ENCODE results near the gene MITD1.

Gene MITD1

DNA sequence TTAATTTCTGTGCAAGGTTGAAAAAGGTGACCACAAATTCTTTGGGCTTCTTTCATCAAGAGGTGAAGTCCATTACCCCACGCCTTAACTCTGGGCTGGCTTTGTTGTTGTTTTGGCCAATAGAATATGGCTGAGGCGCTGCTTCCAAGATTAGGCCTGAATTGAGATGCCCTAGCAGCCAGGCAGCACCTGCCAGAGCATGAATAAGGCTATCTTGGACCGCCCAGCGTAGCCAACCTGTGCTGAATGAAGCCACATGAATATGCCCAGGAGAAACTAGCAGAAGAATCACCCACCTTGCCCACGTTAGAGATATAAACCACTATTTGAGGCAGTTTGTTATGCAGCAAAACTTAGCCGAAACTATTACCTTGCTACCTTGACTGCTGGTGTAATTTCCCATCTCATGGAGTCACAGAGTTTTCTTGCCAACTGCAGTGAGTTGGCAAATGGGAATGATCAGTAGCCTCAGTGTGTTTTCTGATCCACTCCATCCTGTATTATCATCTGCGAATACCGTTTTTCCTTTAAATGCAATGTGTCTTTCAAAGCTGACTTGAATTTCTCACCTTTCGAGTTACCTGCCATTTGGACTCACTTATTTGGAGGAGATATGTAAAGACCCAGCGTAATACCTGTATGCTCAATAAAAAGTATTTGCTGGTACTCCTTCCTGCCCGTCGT lies 26.8 kb downstream of the MITD1 start:
- Histone ChIP-seq H2BK15ac (replicated peaks; ENCODE audit: low read depth) (no peak overlapping the region), H2AK5ac (ENCODE audit: low read length) (no peak overlapping the region), H3K36me3 (ENCODE audit: control insufficient read depth, insufficient read depth, low read length) (no peaks in the 10 kb centered on the region), H3K23ac (ENCODE audit: low read length) (no peak overlapping the region), H2BK5ac (ENCODE audit: low read length) (no peak overlapping the region), H4K5ac (ENCODE audit: low read length) (no peak overlapping the region), H3K4me1 (ENCODE audit: control insufficient read depth, low read depth, low read length) (peaks cover 5% of the 10 kb centered on the region), H3K18ac (ENCODE audit: low read length) (no peak overlapping the region), H3K4ac (ENCODE audit: low read depth, low read length) (no peak overlapping the region), H4K8ac (ENCODE audit: low read depth, low read length) (no peak overlapping the region), H3K79me1 (ENCODE audit: low read length) (peaks cover 3% of the 10 kb centered on the region), H3K9ac (ENCODE audit: low read length) (peak overlapping the region; percentile 77), H3K56ac (ENCODE audit: low read length) (peak overlapping the region; percentile 85), H3K79me2 (ENCODE audit: control insufficient read depth, insufficient read depth, low read length) (no peaks in the 10 kb centered on the region), H3K27me3 (ENCODE audit: insufficient read depth, low read length, poor library complexity) (no peaks in the 10 kb centered on the region), H3K27ac (ENCODE audit: low read depth, low read length) (no peak overlapping the region), H3K4me2 (ENCODE audit: low read length) (peak overlapping the region; percentile 63), H3K4me3 (ENCODE audit: low read length) (peak overlapping the region; percentile 59), H2BK120ac (ENCODE audit: low read depth, low read length) (no peak overlapping the region)
- no peak for DNase-seq
- WGBS (ENCODE audit: extremely low coverage, insufficient coverage, low lambda C conversion rate): no CpG with 5 or more reads among the region's 12 CpGs

DNA sequence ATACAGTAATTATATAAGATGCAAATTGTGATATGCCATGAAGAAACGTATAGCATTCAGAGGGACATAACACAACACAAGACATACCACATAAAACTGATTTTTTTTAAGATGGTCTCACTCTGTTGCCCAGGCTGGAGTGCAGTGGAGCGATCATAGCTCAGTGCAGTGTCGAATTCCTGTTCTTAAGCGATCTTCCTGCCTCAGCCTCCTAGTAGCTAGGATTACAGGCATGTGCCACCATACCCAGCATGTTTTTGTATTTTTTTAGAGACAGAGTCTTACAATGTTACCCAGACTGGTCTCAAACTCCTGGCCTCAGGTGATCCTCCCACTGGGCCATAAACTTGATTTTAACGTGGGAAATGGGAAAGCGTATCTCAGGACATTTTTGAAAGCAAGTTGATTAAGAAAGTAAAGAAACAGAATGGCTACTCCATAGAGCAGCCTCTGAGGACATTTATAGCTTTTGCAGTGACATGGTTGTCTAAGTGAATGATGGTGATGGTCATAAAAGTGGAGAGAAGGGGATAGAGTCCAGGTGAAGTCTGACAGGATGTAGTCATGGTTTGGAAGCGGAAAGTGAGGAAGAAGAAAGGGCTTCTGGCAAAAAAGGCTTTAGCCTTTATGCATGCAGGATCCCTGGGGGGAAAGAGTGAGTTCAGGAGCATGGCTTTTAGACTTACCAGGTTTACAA lies 28.5 kb downstream of the MITD1 start:
- Histone ChIP-seq H4K5ac (ENCODE audit: low read length) (no peak overlapping the region), H2BK120ac (ENCODE audit: low read depth, low read length) (no peak overlapping the region), H3K4me2 (ENCODE audit: low read length) (no peak overlapping the region), H2BK15ac (replicated peaks; ENCODE audit: low read depth) (no peak overlapping the region), H3K4me3 (ENCODE audit: low read length) (no peak overlapping the region), H4K8ac (ENCODE audit: low read depth, low read length) (no peak overlapping the region), H3K18ac (ENCODE audit: low read length) (no peak overlapping the region), H3K56ac (ENCODE audit: low read length) (no peak overlapping the region), H2BK5ac (ENCODE audit: low read length) (no peak overlapping the region), H2AK5ac (ENCODE audit: low read length) (no peak overlapping the region), H3K79me1 (ENCODE audit: low read length) (peaks cover 3% of the 10 kb centered on the region), H3K23ac (ENCODE audit: low read length) (no peak overlapping the region), H3K4me1 (ENCODE audit: control insufficient read depth, low read depth, low read length) (peaks cover 5% of the 10 kb centered on the region), H3K4ac (ENCODE audit: low read depth, low read length) (no peak overlapping the region), H3K27me3 (ENCODE audit: insufficient read depth, low read length, poor library complexity) (no peaks in the 10 kb centered on the region), H3K36me3 (ENCODE audit: control insufficient read depth, insufficient read depth, low read length) (no peaks in the 10 kb centered on the region), H3K9ac (ENCODE audit: low read length) (no peak overlapping the region), H3K79me2 (ENCODE audit: control insufficient read depth, insufficient read depth, low read length) (no peaks in the 10 kb centered on the region), H3K27ac (ENCODE audit: low read depth, low read length) (no peak overlapping the region)
- WGBS (ENCODE audit: extremely low coverage, insufficient coverage, low lambda C conversion rate): no CpG with 5 or more reads among the region's 7 CpGs
- DNase-seq: no peak

GRCh38 chr2:99150706-99151105 lies 30.2 kb downstream of the MITD1 start:
- Histone ChIP-seq H3K23ac (ENCODE audit: low read length) (no peak overlapping the region), H3K4me2 (ENCODE audit: low read length) (no peak overlapping the region), H3K27me3 (ENCODE audit: insufficient read depth, low read length, poor library complexity) (no peaks in the 10 kb centered on the region), H3K36me3 (ENCODE audit: control insufficient read depth, insufficient read depth, low read length) (no peaks in the 10 kb centered on the region), H2BK120ac (ENCODE audit: low read depth, low read length) (no peak overlapping the region), H4K8ac (ENCODE audit: low read depth, low read length) (no peak overlapping the region), H3K4me3 (ENCODE audit: low read length) (no peak overlapping the region), H3K18ac (ENCODE audit: low read length) (no peak overlapping the region), H3K4me1 (ENCODE audit: control insufficient read depth, low read depth, low read length) (peaks cover 2% of the 10 kb centered on the region), H3K4ac (ENCODE audit: low read depth, low read length) (no peak overlapping the region), H2BK5ac (ENCODE audit: low read length) (no peak overlapping the region), H2BK15ac (replicated peaks; ENCODE audit: low read depth) (no peak overlapping the region), H3K56ac (ENCODE audit: low read length) (no peak overlapping the region), H3K79me2 (ENCODE audit: control insufficient read depth, insufficient read depth, low read length) (no peaks in the 10 kb centered on the region), H4K5ac (ENCODE audit: low read length) (no peak overlapping the region), H3K9ac (ENCODE audit: low read length) (no peak overlapping the region), H2AK5ac (ENCODE audit: low read length) (no peak overlapping the region), H3K79me1 (ENCODE audit: low read length) (no peaks in the 10 kb centered on the region), H3K27ac (ENCODE audit: low read depth, low read length) (no peak overlapping the region)
- no CpG with 5 or more reads among the region's 1 CpG for WGBS (ENCODE audit: extremely low coverage, insufficient coverage, low lambda C conversion rate)
- DNase-seq: no peak

DNA sequence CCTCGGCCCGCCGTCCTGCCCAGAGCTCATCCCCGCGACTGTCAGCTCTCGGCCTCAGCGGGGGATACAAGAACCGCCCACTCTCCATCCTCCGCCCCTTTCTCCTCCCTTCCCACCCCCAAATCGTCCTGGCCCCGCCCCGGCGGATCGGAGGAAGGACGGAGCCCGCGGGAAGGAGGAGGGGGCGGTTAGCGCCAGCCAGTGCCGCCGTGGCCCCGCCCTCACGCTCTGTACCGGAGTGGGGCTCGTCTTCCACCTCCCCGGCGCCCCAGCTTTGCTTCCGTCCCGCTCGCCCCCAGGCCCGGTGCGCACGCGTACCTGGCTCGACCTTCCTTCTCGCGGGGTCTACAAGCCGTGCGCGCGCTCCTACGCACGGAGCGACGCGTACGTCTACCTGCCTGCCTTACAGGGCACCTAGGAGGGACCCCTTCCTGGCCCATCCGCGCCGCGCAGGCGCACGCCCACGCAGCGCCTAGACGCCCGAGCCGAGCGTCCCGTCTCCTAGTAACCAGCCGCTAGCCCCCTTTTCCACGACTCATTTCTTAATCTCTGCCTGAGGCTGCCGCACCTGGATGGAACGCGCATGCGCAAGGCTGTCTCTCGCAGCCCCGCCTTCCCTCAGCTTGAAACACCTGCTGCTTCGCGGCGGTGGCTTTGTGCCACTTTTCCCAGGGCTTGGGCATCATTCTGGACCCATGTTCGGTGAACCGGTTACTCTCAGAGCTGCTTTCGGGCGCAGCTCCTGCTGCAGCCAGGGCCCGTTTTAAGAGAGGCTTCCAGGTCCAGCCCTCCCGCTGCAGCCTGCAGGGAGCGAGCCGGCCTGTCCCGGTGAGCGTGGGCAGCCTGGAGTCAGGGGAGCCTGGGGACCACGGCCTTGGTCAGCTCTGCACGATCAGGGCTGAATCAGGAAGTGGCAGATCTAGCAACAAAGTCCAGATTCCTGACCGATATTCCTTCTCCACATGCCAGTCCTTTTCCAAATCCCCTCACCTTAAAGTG lies 39.4 kb downstream of the MITD1 start, which contains the start of gene C2orf15:
C2orf15 (plus strand) TSS at position 598 of the 999 bp plus-strand sequence. CDS start 8,852 bp downstream, outside the sequence.
- Histone ChIP-seq H3K27me3 (ENCODE audit: insufficient read depth, low read length, poor library complexity) (no peaks in the 10 kb centered on the region), H3K79me2 (ENCODE audit: control insufficient read depth, insufficient read depth, low read length) (no peaks in the 10 kb centered on the region), H2BK5ac (ENCODE audit: low read length) (no peak within 1 kb of the TSS), H2AK5ac (ENCODE audit: low read length) (no peak within 1 kb of the TSS), H2BK15ac (replicated peaks; ENCODE audit: low read depth) (no peak within 1 kb of the TSS), H3K18ac (ENCODE audit: low read length) (no peak within 1 kb of the TSS), H3K9ac (ENCODE audit: low read length) (peak within 1 kb of the TSS; percentile 78), H4K8ac (ENCODE audit: low read depth, low read length) (no peak within 1 kb of the TSS), H3K56ac (ENCODE audit: low read length) (peak within 1 kb of the TSS; percentile 90), H3K27ac (ENCODE audit: low read depth, low read length) (peak within 1 kb of the TSS; percentile 45), H3K36me3 (ENCODE audit: control insufficient read depth, insufficient read depth, low read length) (no peaks in the 10 kb centered on the region), H3K4me3 (ENCODE audit: low read length) (peak within 1 kb of the TSS; percentile 70), H3K4ac (ENCODE audit: low read depth, low read length) (no peak within 1 kb of the TSS), H4K5ac (ENCODE audit: low read length) (no peak within 1 kb of the TSS), H2BK120ac (ENCODE audit: low read depth, low read length) (no peak within 1 kb of the TSS), H3K79me1 (ENCODE audit: low read length) (no peaks in the 10 kb centered on the region), H3K4me2 (ENCODE audit: low read length) (peak within 1 kb of the TSS; percentile 66), H3K4me1 (ENCODE audit: control insufficient read depth, low read depth, low read length) (no peaks in the 10 kb centered on the region), H3K23ac (ENCODE audit: low read length) (no peak within 1 kb of the TSS)
- no CpG with 5 or more reads among the region's 84 CpGs for WGBS (ENCODE audit: extremely low coverage, insufficient coverage, low lambda C conversion rate)
- DNase-seq: peak; percentile 96

DNA sequence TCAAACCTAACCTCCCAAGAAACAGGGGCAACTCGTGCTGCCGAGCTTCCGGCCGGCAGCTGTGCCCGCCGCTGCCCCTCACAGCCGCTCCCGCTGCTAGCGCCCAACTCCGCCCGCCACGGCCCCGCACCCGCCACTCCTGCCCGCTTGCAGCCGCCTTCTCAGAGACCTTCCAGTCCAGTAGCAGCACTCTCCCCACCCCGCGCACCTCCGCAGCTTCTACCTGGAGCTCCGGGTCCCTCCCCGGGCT lies 40.1 kb downstream of the MITD1 start:
- H2BK5ac ChIP-seq (ENCODE audit: low read length): no peak overlapping the region
- peak overlapping the region; percentile 90 for H3K56ac ChIP-seq (ENCODE audit: low read length)
- H3K27me3 ChIP-seq (ENCODE audit: insufficient read depth, low read length, poor library complexity): no peaks in the 10 kb centered on the region
- no peak overlapping the region for H3K18ac ChIP-seq (ENCODE audit: low read length)
- no peak overlapping the region for H2BK15ac ChIP-seq (replicated peaks; ENCODE audit: low read depth)
- no peak overlapping the region for H3K23ac ChIP-seq (ENCODE audit: low read length)
- H3K4me3 ChIP-seq (ENCODE audit: low read length): peak overlapping the region; percentile 70
- no CpG with 5 or more reads among the region's 21 CpGs for WGBS (ENCODE audit: extremely low coverage, insufficient coverage, low lambda C conversion rate)
- H3K36me3 ChIP-seq (ENCODE audit: control insufficient read depth, insufficient read depth, low read length): no peaks in the 10 kb centered on the region
- peak overlapping the region; percentile 66 for H3K4me2 ChIP-seq (ENCODE audit: low read length)
- H4K5ac ChIP-seq (ENCODE audit: low read length): no peak overlapping the region
- H2BK120ac ChIP-seq (ENCODE audit: low read depth, low read length): no peak overlapping the region
- peak overlapping the region; percentile 78 for H3K9ac ChIP-seq (ENCODE audit: low read length)
- no peak for DNase-seq
- no peaks in the 10 kb centered on the region for H3K79me2 ChIP-seq (ENCODE audit: control insufficient read depth, insufficient read depth, low read length)
- no peaks in the 10 kb centered on the region for H3K4me1 ChIP-seq (ENCODE audit: control insufficient read depth, low read depth, low read length)
- H2AK5ac ChIP-seq (ENCODE audit: low read length): no peak overlapping the region
- H4K8ac ChIP-seq (ENCODE audit: low read depth, low read length): no peak overlapping the region
- peak overlapping the region; percentile 45 for H3K27ac ChIP-seq (ENCODE audit: low read depth, low read length)
- H3K79me1 ChIP-seq (ENCODE audit: low read length): no peaks in the 10 kb centered on the region
- H3K4ac ChIP-seq (ENCODE audit: low read depth, low read length): no peak overlapping the region

All from mesendoderm (in vitro differentiated cells).